Testis (tissue), 3 donors: ENCODE results near the gene HLA-DMB. TPM values are rescaled to one million over a fixed set of nuclear protein-coding genes. Genes with fewer than 3 reads are reported as not detected.

Experiments used
- DNase-seq: peaks from one replicate; pipeline ENCODE4 v3.0.0-alpha.2; 2019
- H3K27ac ChIP-seq, 2 donors: fragments of 200-600 bp; sonication (generic); one replicate each; pipeline ENCODE4 v1.5.1; 2019
- H3K27me3 ChIP-seq: fragments of 200-600 bp; sonication (generic); one replicate; pipeline ENCODE4 v1.5.1; 2019
- H3K36me3 ChIP-seq: fragments of 200-600 bp; sonication (generic); one replicate; pipeline ENCODE4 v1.5.1; 2017; ENCODE audit warnings: low read depth; ENCODE audit errors: missing control alignments
- H3K4me1 ChIP-seq: fragments of 200-600 bp; sonication (generic); one replicate; pipeline ENCODE4 v1.5.1; 2019
- H3K4me3 ChIP-seq, 2 donors: fragments of 200-600 bp; sonication (generic); one replicate each; pipeline ENCODE4 v1.5.1; 2017 to 2019
- H3K9me3 ChIP-seq: fragments of 200-600 bp; sonication (generic); one replicate; pipeline ENCODE4 v1.5.1; 2017
- POLR2A ChIP-seq: fragments of 450-650 bp; IDR thresholded peaks from one replicate; pipeline ENCODE4 v1.6.1; 2017; ENCODE audit warnings: antibody characterized with exemption, mild to moderate bottlenecking, moderate library complexity
- WGBS, 2 donors: methylation state at CpG; one replicate each; pipeline ENCODE4 v1.1.5; 2018; 5-methylcytosine and 5-hydroxymethylcytosine counted together
- intact Hi-C: fragments of 100-400 bp; cut with DNase I; formaldehyde crosslinking; loops from one replicate; pipeline ENCODE4 v1.15.1; 2023; ENCODE audit warnings: low total_unique reads
- polyA plus RNA-seq: library from polyadenylated mRNA; stranded (reverse); fragments of 350-450 nt; fragmentation: Illumina TruSeq; extraction: RNeasy Lipid Tissue Mini Kit (QIAGEN cat#74804); gene quantifications from one replicate; pipeline ENCODE4 v1.2.3, GENCODE V29; 2014; ENCODE audit warnings: low read depth, low replicate concordance; ENCODE audit not compliant: insufficient read depth
- total RNA-seq, 2 donors: library from RNA; depleted of rRNA; stranded (reverse); fragments of >200 nt; gene quantifications; one replicate each; pipeline ENCODE4 v1.2.3, GENCODE V29; 2016
- TF ChIP-seq, protein P1 (sequence below), 3 experiments: fragments of 450-650 bp in 2 of 3; fragments of 200-600 bp in 1 of 3; sonication (generic) in 1 of 3; IDR thresholded peaks; one replicate each; pipeline ENCODE4 v1.5.1; 2016 to 2019; ENCODE audit warnings: antibody characterized with exemption in 3 of 3, mild to moderate bottlenecking in 2 of 3, moderate library complexity in 1 of 3

Gene HLA-DMB
- total and polyA plus RNA-seq, 3 donors from 2014 or later: 4.9 to 46.1 (median 6.0) TPM

GRCh38 chr6:32979720-32980487 lies 39.1 kb upstream of the HLA-DMB start:
- no peak overlapping the region for H3K27ac ChIP-seq
- peaks cover 3% of the 10 kb centered on the region for H3K36me3 ChIP-seq
- intact Hi-C loops: loop anchor here (10.0 kb wide), 2 partner anchors 45 to 95 kb away; no protein-coding TSS in a partner anchor

GRCh38 chr6:32977953-32978324 lies 37.1 kb upstream of the HLA-DMB start:
- TF ChIP-seq, protein P1, sequence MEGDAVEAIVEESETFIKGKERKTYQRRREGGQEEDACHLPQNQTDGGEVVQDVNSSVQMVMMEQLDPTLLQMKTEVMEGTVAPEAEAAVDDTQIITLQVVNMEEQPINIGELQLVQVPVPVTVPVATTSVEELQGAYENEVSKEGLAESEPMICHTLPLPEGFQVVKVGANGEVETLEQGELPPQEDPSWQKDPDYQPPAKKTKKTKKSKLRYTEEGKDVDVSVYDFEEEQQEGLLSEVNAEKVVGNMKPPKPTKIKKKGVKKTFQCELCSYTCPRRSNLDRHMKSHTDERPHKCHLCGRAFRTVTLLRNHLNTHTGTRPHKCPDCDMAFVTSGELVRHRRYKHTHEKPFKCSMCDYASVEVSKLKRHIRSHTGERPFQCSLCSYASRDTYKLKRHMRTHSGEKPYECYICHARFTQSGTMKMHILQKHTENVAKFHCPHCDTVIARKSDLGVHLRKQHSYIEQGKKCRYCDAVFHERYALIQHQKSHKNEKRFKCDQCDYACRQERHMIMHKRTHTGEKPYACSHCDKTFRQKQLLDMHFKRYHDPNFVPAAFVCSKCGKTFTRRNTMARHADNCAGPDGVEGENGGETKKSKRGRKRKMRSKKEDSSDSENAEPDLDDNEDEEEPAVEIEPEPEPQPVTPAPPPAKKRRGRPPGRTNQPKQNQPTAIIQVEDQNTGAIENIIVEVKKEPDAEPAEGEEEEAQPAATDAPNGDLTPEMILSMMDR (IDR thresholded peaks at IDR 0.05): no peak
- no peak for TF ChIP-seq POLR2A
- no peak overlapping the region for H3K4me3 ChIP-seq
- H3K4me1 ChIP-seq: peaks cover 20% of the 10 kb centered on the region
- H3K36me3 ChIP-seq: peaks cover 3% of the 10 kb centered on the region
- no peak overlapping the region for H3K27ac ChIP-seq
- WGBS, 2 donors: 57 to 67% methylated on average over 7 of the region's 7 CpGs
- no peaks in the 10 kb centered on the region for H3K9me3 ChIP-seq
- intact Hi-C loops: no loop called here
- no peaks in the 10 kb centered on the region for H3K27me3 ChIP-seq
- DNase-seq: no peak

More at GRCh38 chr6:32979720-32980487, 39.1 kb upstream of the HLA-DMB start:
- no peaks in the 10 kb centered on the region for H3K27me3 ChIP-seq
- H3K4me3 ChIP-seq: no peak overlapping the region
- no peak for DNase-seq
- 85 to 91% methylated on average over 12 of the region's 12 CpGs for WGBS, 2 donors
- no peaks in the 10 kb centered on the region for H3K9me3 ChIP-seq
- peaks cover 20% of the 10 kb centered on the region for H3K4me1 ChIP-seq
- TF ChIP-seq, protein P1 (IDR thresholded peaks at IDR 0.05): no peak
- no peak for TF ChIP-seq POLR2A

DNA sequence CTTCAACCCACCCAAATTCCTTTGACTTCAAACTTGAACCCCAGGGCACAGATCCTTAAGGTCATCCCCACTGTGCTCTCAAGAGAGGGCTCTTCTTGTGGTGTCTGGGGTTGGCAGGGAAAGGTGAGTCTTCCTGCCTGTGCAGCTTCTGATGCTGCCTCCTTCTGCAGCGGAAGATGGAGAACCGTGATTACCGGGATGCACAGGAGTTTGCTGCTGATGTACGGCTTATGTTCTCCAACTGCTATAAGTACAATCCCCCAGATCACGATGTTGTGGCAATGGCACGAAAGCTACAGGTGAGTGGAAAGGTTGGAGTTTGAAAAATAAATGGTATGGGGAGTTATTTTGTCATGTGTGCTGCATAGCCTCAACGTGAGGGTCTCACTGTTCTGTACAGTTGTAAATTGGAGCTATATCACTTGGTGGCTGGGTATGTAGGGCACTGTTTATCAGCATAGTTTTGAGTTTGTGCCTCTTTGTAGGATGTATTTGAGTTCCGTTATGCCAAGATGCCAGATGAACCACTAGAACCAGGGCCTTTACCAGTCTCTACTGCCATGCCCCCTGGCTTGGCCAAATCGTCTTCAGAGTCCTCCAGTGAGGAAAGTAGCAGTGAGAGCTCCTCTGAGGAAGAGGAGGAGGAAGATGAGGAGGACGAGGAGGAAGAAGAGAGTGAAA lies 36.6 kb upstream of the HLA-DMB start:
- intact Hi-C loops: no loop called here
- H3K4me1 ChIP-seq: peaks cover 20% of the 10 kb centered on the region
- no peak for TF ChIP-seq POLR2A
- TF ChIP-seq, protein P1 (IDR thresholded peaks at IDR 0.05): no peak
- 60 to 61% methylated on average over 10 of the region's 10 CpGs for WGBS, 2 donors
- no peak overlapping the region for H3K4me3 ChIP-seq
- no peak for DNase-seq
- H3K9me3 ChIP-seq: no peaks in the 10 kb centered on the region
- H3K27ac ChIP-seq: no peak overlapping the region
- peaks cover 3% of the 10 kb centered on the region for H3K36me3 ChIP-seq
- H3K27me3 ChIP-seq: no peaks in the 10 kb centered on the region

DNA sequence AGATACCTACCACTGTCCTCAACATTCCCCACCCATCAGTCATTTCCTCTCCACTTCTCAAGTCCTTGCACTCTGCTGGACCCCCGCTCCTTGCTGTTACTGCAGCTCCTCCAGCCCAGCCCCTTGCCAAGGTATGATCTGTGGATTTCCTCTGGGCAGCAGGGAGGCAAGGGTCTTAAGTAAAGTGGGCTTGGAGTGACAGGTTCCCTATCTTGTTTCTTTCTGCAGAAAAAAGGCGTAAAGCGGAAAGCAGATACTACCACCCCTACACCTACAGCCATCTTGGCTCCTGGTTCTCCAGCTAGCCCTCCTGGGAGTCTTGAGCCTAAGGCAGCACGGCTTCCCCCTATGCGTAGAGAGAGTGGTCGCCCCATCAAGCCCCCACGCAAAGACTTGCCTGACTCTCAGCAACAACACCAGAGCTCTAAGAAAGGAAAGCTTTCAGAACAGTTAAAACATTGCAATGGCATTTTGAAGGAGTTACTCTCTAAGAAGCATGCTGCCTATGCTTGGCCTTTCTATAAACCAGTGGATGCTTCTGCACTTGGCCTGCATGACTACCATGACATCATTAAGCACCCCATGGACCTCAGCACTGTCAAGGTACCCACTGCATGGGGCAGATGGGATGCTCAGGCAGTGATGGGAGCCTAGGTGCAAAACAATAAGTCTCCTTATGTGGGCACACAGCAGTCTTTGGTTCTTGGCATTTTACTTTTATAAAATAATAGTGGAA lies 35.7 kb upstream of the HLA-DMB start:
- no peak overlapping the region for H3K27ac ChIP-seq
- peaks cover 3% of the 10 kb centered on the region for H3K36me3 ChIP-seq
- intact Hi-C loops: no loop called here

More for the DNA sequence above, 35.7 kb upstream of the HLA-DMB start:
- no peak for DNase-seq
- peaks cover 20% of the 10 kb centered on the region for H3K4me1 ChIP-seq
- H3K27me3 ChIP-seq: no peaks in the 10 kb centered on the region
- WGBS, 2 donors: 62 to 74% methylated on average over 7 of the region's 7 CpGs
- no peaks in the 10 kb centered on the region for H3K9me3 ChIP-seq
- TF ChIP-seq POLR2A: no peak
- TF ChIP-seq, protein P1 (IDR thresholded peaks at IDR 0.05): no peak
- no peak overlapping the region for H3K4me3 ChIP-seq
